Cardiac fibroblast (primary cell): ENCODE data around the gene ZNF800.
"Not testable (repeated sequence)": the region's sequence is repeated elsewhere in the genome, so short reads cannot be mapped to it uniquely, and the experiment has no call there.

Experiments
- DNase-seq, 2 donors: peaks; one replicate each; pipeline versions ENCODE4 v3.0.0 to v3.0.0-alpha.2; 2010; ENCODE audit warnings: low read depth in 2 of 2
- H3K4me3 ChIP-seq, 2 donors: replicated peaks in 1 of 2; 1 replicate in 1 of 2; 2 replicates in 1 of 2; pipeline ENCODE4 v1.5.1; 2011; ENCODE audit warnings: low read depth in 2 of 2, low read length in 2 of 2, mild to moderate bottlenecking in 2 of 2, moderate library complexity in 1 of 2
- TF ChIP-seq, protein P1 (sequence below): IDR thresholded peaks from one replicate; pipeline ENCODE4 v1.5.1; 2011; ENCODE audit warnings: low read depth, mild to moderate bottlenecking, low read length, inconsistent platforms

Gene ZNF800

DNA sequence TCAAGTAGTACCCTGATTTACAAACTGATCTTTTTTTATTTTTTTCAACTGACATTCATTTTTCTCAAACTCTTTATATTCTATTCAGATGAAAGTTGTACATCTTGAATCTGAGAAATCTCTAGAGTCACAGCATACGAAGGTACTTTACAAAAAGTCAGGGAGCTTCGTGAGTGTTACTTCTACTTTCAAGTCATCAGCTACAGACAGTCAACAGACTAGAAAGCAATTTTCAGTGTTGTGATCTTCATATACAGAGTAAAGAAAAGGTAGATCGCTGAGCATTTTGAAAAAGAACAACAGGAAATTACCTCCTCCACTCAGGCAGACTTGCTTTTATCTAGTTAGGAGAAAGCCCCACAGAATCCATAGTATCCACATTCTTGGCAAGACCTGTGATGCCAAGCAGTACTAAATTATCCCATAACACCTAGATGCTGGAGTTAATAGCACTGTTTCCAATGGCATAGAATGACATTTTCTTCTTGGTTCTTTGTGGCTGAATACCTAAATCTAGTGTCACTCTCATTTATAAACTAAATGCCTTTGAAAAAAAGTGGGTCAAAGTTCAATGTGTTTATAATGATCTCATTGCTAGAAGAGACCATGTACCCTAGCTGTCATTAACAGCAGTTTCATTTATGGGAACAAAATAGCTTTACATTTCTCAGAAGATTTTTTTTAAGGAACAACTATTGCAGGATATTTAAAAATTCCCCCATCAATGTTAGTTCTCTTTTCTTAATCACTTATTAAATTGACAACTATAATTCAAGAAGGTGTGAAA, 12.0 kb upstream of the ZNF800 start:
- DNase-seq: no peak
- TF ChIP-seq, protein P1, sequence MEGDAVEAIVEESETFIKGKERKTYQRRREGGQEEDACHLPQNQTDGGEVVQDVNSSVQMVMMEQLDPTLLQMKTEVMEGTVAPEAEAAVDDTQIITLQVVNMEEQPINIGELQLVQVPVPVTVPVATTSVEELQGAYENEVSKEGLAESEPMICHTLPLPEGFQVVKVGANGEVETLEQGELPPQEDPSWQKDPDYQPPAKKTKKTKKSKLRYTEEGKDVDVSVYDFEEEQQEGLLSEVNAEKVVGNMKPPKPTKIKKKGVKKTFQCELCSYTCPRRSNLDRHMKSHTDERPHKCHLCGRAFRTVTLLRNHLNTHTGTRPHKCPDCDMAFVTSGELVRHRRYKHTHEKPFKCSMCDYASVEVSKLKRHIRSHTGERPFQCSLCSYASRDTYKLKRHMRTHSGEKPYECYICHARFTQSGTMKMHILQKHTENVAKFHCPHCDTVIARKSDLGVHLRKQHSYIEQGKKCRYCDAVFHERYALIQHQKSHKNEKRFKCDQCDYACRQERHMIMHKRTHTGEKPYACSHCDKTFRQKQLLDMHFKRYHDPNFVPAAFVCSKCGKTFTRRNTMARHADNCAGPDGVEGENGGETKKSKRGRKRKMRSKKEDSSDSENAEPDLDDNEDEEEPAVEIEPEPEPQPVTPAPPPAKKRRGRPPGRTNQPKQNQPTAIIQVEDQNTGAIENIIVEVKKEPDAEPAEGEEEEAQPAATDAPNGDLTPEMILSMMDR: no peak
- no peak overlapping the region for H3K4me3 ChIP-seq

DNA sequence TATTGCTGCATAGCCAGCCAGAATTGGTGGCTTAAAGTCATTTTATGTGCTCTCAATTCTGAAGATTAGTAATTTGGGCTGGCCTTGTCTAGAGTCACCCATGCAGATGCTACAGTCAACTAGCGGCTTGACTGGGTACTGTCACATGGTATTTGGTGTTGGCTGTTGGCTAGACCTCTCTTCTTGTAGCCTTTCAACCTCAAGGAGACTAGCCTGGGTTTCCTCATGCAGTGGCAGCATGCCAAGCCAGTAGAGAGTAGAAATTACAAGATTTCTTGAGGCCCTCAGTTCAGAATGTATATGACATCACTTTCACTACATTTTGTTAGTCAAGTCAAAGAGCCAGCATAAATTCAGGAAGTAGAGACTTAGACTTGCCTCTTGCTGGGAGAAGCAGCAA, 3.7 kb upstream of the ZNF800 start:
- DNase-seq: peak; percentile 33 to 38
- TF ChIP-seq, protein P1: peak; percentile 10
- H3K4me3 ChIP-seq: no peak overlapping the region

DNA sequence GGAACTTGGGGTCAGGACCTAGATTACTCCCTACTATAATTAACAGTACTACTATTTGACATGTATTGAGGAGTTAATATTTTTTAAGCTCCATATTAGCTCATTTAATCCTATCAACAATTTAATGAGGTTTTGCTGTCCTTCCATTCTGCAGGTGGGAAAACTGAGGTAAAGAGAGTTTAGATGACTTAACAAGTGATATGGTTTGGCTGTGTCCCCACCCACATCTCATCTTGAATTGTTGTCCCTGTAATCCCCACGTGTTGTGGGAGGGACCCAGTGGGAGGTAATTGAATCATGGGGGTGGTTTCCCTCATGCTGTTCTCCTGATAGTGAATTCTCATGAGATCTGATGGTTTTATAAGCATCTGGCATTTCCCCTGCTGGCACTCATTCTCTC, 2.6 kb upstream of the ZNF800 start:
- H3K4me3 ChIP-seq, DNase-seq: not testable (repeated sequence)

DNA sequence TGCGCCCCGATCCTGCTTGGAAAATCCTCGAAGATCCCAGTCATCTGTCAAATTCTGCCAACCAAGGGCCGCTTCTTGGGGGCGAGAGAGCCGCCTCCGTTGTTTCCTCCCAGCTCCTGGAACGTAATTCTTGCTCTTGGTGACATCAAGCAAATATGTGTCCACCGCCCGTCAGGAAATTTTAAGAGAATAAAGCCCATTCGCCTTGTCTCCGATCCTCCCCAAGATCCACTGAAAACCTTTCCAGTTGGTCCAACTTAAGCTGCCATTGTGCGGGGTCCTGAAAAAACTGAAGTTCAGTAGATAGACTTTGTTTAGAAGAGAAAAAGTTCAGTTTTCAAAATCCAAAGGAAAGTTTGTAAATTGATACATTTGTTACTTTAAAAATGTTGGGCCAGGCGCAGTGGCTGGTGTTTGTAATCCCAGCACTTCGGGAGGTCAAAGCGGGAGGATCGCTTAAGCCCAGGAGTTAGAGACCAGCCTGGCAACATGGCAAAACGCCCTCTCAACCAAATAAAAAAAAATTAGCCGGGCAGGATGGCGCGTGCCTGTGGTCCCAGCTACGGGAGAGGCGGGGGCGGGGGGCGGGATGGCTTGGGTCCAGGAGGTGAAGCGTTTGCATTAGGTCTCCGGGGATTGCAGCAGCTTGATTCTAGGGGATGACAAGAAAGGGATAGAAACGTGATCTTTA, 1.0 kb upstream of the ZNF800 start:
- peak in 1 of 2 donors; percentile 20 for DNase-seq
- TF ChIP-seq, protein P1: no peak
- peak overlapping the region; percentile 70 to 88 for H3K4me3 ChIP-seq

DNA sequence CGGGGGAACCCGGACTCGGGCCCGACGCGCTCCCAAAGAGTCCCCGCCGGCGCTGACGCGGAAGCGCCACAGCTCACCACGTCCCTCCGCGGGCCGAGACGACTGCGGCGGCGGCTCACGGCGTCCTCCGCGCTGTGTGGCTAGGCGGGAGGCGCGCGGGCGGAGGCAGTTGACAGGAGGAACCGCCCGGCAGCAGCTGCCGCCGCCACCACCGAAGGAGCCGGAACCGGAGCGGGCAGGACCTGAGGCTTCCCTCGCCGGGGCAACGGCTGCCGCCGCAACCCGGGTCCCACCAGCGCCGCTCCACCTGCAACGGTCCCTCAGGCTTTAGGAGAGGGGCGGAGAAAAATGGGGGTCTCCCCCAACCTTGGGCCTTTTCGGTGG, 334 bp downstream of the ZNF800 start:
- TF ChIP-seq, protein P1: no peak
- peak overlapping the region; percentile 70 to 88 for H3K4me3 ChIP-seq
- peak; percentile 63 to 71 for DNase-seq

DNA sequence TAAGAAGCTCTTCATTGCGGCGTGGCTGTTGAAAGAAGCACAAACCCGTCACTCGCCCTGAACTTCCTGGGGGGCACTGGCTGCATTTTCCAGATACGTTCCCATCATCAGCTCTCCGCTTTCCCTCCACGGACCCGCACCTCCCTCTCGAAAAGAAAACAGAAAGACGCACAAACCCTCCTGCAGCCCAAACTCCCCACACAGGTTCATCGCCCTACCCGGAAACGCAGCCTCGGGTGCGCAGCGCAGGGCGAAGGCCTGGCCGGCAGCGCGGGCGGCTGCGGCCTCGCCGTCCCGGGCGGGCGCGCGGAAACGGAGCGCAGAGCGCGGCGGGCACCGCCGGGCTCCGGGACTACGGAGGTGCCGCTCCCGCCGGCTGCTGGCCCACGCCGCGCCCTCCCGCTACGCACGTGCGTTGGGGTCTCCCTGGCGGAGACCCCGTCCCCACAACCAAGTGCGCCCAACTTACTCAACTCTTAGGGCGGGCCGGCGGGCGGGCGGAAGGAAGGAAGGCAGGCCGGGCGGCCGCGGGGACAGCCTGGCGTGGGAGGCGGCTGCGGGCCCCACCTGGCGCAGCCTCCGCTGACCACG, 822 bp downstream of the ZNF800 start:
- peak; percentile 39 to 47 for DNase-seq
- TF ChIP-seq, protein P1: no peak
- peak overlapping the region; percentile 70 to 88 for H3K4me3 ChIP-seq
